Uterus (tissue), 2 donors: ENCODE data around the gene FILIP1L.

Experiments used
- CTCF ChIP-seq, 4 experiments: fragments of 200-600 bp in 2 of 4; fragments of 450-650 bp in 2 of 4; sonication (generic) in 2 of 4; IDR thresholded peaks; one replicate each; pipeline ENCODE4 v1.5.1; 2016 to 2019; ENCODE audit warnings: antibody characterized with exemption in 4 of 4, mild to moderate bottlenecking in 2 of 4, moderate library complexity in 1 of 4
- POLR2A ChIP-seq, 2 donors: fragments of 450-650 bp; IDR thresholded peaks; one replicate each; pipeline ENCODE4 v1.6.1; 2016; ENCODE audit warnings: antibody characterized with exemption in 2 of 2, mild to moderate bottlenecking in 1 of 2, moderate library complexity in 1 of 2

- TF ChIP-seq POLR2A (IDR thresholded peaks at IDR 0.05) (no peak), CTCF (IDR thresholded peaks at IDR 0.05) (no peak)
Measured at GRCh38 chr3:99910752-99911290, 203.5 kb downstream of the FILIP1L start.
